Activated effector memory CD4-positive, alpha-beta T cell treated with Interleukin-2 at 50 U/mL for 16 hours (primary cell): Measurements from ENCODE around the gene SECISBP2L.
"Not testable (repeated sequence)": the region's sequence is repeated elsewhere in the genome, so short reads cannot be mapped to it uniquely, and the experiment has no call there.

Experiments
- DNase-seq: peaks from one replicate; pipeline ENCODE4 v3.0.0-alpha.2; 2020

Gene SECISBP2L

DNA sequence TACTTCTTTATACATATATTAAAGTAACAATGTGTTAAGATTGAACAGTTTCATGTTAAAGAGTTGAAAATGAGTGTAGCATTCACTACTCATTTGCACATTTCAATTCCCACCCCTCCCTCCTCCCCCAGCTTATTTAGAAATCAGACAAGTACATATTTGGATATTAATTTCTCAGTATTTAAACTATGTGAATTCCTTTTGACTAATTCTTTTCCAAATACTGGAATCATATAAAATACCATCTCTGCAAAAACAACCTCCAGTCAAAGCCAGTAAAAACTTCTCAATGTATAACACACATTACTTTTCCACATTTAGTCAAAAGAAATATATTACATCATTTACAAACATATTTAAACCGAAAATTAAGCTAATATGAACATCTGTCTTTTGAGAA is 57.1 kb downstream of the SECISBP2L start:
- DNase-seq: no peak

DNA sequence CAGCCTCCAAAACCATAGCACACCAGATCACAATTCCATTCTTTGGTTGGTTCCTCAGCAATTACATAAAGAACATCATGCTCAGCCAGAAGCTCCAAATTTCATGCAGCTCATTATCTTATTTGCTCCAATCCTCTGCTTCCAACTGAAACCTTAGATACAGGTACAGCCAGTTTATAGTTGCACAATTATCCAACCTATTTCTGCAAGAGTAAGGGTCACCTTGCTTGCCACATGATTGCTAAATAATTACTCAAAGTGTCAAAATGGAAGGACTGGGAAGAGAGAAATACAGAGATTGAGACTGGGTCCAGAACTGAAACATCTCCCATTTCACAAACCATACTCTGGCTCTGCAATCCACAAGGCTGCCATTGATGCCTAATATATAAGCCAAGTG is 59.1 kb downstream of the SECISBP2L start:
- no peak for DNase-seq

DNA sequence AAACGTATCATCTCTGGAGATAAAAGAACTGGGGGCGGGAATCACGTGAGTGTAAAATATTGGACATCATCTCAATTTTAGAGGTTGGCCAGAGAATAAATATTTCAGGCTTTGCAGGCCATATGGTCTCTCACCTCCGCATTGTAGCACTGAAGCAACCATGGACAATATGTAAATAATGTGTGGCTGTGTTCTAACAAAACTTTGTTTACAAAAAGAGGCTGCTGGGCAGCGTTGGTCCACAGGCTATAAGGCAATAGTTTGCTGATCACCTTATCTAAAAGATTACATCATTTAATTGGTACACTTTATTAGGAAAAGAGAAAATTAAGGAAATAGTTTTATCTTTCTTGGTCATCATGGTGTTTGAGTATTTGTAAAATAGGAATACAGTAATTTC is 60.0 kb downstream of the SECISBP2L start:
- no peak for DNase-seq

DNA sequence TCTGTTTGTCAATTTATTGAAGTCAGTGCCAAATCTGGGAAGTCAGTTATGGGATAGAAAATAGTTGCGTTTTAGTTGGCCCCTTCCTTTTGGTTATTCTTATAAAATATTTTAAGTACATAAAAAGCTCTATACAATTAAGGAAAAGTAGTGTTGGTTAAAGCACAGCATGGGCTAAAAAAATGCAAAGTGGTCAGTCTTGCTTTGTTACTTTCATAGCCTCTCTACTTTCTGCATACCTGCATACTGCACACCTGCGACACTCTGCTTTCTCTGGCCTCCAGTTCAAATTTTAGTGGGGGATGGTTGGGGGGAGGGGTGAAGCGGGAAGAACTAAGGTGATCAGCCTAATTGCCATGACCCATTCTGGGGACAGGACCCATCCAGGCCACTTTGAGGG is 60.7 kb downstream of the SECISBP2L start:
- no peak for DNase-seq

DNA sequence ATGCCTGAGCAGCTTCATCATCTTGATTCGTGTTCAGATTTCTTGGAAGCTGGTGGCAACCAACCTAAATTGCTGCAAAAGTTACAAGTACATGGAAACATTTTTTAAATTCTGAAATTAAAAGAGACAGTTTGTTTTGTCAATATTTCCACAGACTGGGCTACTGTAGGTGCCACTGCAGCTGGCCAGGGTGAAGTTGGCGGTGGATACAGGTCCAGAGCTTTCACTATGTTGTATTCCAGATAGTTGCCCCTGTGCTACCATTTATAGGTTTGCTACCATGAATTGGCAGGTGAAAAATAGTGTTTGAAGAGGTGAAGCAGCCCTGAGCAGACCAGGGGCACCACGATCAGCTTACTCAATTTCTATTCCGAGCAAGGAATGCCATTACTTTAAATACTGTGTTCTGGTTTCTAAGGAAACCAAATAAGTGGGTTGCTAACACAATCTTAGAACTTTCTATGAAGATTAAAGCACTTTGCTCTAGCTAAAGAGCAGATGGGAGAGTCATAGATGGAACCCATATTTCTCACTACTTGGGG is 61.4 kb downstream of the SECISBP2L start:
- no peak for DNase-seq

DNA sequence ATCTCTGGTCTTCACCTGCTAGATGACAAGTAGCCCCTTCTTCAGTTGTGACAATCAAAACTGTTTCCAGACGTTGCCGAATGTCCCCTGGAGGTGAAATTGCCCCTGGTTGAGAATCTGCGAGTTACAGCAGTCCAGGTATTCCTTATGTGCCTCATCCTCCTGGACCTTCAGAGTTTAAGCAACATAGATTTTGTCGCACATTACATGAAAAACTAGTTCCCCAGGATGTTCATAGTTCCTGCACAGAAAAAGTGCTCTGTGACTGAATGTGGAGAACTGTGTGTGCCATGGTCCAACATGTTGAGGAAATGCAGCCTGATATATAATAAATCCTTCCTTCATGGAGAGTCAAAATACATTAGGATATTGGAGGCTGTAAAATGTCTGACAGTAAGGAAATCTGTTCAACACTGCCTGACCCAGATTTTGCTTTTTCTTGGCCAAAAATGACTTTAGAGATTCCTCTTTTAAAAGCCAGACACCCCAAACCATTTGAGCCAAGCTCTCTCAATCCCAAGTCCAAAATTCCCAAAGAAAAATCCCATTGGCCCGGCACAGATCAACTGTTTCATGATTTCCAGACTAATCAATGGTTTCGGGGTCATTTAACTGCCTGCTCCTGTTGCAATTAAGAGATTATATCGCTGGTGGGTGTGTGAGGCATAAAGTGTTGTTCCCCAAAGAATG is 62.1 kb downstream of the SECISBP2L start:
- no peak for DNase-seq

DNA sequence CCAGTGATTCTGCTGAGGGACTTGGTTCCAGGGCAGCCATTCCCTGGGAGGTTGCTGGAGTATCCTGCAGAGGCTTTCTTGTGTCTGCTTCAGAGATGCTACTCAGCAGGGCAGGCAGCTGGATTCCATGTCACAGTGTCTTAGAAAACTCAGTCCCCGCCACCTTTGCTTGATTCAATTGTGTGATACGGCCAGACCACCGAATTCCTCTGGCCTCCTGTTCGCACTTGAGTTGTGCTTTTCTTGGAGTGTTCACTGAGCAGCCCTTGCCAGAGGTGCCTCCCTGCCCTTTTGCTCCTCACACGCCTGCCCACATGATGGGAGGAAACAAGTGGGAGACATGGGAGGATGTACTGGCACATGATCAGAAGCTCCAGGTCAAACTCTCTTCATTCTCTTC is 62.9 kb downstream of the SECISBP2L start:
- no peak for DNase-seq

DNA sequence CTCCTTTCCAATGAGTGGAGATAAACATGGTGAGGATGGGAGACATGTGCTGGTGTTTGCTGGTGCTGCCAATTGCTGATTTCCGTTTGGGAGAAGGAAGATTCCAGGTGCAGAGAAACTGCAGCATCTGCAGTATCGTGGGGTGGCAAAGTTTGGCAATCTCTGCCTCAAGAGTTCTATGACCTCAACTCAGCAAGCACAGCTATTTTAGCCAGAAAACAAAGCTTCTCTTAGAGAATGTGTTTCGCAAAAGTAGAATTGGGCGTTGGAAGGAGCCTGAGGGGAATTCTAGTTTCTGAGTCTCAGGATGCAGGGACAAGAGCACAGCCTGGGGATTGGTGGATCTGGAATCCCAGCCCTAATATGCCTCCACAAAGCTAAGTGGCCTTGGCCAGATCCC is 64.3 kb downstream of the SECISBP2L start:
- DNase-seq: no peak

DNA sequence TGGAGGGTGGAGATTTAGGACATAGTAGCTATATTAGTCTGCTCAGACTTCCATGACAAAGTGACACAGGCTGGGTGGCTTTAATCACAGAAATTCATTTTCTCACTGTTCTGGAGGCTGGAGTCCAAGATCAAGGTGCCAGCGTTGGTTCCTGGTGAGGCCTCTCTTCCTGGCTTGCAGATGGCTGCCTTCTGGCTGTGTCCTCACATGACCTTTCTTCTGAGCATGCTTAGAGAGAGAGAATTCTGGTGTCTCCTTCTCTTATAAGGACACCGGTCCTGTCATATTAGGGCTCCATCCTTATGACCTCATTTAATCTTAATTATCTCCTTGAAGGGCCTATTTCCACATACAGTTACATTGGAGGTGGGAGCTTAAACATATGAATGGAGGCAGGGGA is 67.6 kb downstream of the SECISBP2L start:
- no peak for DNase-seq

DNA sequence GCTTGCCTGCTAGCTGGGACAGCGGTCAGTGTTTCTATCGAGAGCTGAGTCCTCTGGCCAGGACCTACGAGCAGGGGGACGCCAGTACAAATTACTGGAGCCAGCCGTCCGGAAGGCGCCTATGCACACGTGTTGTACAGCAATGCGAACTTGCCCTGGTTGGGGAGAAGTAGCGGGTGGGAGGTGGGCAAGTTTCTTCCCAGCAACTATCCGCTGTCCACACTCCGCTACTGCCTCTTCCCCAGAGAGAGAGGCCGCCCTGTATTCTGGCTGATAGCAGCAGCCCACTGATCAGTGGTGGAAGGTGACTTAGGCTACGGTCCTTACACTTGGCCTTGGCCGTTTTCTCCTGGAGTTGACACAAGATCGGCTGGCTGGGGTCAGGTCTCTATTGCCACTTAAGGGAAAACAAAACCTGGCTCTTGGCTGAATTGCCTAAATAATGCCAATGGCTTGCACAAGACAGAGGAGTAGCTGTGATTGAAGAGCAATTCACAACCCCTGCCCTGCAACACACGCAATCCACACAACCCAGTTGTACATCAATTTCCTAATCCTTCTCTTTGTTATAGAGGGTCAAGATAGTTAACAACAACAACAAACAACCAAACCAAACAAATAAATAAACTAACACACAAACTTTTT is 69.7 kb downstream of the SECISBP2L start:
- no peak for DNase-seq

DNA sequence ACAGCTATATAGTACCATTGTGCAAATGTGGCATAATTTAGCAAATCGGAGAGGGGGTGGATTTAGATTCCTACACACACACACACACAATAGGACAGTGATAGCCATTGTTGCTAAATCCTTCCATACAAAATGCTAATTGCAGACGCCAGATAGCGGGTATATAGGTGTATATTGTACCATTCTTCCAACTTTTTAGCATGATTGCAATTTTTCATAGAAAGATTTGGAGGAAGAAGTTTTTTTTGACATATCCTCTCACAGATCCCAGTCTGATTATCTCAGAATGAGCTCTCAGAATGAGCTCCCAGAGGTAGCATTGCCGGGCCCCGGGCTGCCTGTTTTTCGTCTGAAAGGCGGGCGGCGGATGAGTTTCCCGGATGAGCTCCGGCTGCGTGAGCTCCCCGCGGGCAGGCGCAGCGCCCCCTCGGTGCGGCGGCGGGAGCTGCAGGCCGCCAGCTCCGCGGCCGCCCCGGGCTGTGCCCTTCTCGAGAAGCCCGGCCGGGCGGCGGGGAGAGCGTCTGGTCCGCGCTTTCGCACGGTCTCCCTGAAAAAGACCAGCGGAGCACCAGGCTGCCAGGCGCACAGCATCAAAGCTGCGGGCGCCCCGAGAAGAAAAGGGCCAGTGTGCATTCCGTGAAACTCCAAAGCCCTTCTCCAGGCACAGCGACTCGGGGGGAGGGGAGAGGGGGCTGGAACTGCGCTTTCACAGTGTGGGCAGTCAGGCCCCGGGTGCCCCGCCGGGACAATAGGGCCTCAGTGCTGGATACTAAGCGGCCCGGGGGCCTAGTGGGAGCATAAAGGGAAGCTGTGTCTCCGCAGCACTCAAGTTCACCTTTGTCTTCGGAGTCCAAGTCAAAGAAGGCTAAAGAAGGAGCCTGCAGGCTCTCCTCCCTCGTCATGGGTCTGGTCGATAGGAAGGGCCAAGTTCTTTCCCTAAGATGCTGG is 70.5 kb downstream of the SECISBP2L start:
- peak; percentile 57 for DNase-seq

DNA sequence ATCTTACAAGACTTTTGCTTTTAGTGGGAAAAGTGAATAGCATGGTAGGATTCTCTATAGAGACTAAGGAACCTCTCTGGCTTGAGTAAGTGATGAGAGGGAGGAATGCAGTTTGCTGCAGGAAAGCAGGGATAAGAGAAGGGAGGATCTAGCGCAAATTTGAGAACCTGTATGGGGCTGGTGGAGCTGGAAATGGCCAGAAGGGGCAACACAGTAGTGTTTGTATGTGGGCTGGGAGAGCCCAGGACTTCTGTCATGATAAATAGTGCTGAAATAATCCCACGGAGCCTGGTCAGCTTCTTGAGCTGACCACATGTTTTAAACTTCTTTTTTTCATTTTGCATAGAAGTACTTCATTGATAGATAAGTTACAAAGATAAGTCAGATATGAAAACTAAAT is 71.4 kb downstream of the SECISBP2L start:
- no peak for DNase-seq

DNA sequence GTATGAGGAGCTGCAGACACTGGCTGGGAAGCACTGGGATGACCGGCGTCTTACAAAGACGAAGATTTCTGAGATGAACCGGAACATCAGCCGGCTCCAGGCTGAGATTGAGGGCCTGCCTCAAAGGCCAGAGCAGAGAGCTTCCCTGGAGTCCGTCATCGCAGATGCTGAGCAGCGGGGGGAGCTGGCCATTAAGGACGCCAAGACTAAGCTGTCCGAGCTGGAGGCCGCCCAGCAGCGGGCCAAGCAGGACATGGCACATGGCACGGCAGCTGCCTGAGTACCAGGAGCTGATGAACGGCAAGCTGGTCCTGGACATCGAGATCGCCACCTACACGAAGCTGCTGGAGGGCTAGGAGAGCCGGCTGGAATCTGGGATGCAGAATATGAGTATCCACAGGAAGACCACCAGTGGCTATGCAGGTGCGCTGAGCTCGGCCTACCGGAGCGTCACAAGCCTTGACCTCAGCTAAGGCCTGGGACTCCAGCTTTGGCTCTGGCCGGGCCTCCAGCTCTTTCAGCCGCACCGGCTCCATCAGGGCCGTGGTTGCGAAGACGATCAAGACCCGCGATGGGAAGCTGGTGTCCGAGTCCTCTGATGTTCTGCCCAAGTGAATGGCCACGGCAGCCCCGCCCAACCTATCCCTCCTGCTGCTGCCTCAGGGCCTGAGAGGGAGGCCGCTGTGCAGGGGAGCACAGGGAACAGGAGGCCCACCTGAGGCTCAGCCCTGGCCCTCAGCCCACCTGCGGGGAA is 73.3 kb downstream of the SECISBP2L start:
- no peak for DNase-seq

DNA sequence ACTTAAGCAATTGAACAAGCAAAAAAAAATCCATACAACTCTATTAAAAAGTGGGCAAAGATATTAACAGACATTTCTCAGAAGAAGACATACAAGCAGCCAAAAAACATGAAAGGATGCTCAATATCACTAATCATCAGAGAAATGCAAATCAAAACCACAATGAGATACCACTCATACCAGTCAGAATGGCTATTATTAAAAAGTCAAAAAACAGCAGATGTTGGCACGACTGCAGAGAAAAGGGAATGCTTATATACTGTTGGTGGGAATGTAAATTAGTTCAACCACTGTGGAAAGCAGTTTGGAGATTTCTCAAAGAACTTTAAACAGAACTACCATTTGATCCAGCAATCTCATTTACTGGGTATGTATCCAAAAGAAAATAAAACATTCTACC is 75.3 kb downstream of the SECISBP2L start:
- not testable (repeated sequence) for DNase-seq

DNA sequence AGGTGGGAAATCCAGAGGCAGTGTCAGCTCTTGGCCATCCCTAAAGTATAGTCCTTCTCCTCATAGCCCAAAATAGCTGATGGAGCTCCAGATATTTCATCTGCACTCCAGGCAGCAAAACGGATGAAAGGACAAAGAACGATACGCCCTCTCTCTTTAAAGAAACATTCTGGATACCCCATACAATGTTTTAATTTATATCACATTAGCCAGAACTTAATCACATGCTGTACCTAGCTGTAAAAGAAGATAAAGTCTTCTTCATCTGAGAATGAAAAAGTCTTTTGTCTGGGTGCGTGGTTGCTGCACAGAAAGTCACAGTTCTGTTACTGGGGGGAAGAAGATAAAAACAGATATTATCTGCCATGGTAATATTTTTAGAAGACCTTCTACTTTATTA is 78.2 kb downstream of the SECISBP2L start:
- DNase-seq: no peak

DNA sequence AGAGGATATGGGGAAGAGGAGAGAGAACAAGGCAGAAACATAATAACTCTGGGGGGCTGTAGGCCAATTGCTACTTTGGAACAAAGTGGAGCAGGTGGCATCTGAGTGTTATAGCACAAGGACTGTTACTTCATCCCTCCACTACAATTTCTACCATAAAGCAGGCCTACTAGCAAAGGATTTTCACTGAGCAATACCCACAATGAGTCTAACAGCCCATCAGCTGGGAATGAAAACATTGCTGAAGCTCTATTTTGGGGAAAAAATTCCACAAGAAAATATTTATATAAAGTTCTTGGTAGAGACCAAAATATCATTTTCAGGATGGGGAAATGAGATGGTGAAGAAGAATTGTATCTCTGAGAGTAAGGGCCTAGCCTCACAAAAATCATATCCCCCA is 78.9 kb downstream of the SECISBP2L start:
- DNase-seq: no peak

DNA sequence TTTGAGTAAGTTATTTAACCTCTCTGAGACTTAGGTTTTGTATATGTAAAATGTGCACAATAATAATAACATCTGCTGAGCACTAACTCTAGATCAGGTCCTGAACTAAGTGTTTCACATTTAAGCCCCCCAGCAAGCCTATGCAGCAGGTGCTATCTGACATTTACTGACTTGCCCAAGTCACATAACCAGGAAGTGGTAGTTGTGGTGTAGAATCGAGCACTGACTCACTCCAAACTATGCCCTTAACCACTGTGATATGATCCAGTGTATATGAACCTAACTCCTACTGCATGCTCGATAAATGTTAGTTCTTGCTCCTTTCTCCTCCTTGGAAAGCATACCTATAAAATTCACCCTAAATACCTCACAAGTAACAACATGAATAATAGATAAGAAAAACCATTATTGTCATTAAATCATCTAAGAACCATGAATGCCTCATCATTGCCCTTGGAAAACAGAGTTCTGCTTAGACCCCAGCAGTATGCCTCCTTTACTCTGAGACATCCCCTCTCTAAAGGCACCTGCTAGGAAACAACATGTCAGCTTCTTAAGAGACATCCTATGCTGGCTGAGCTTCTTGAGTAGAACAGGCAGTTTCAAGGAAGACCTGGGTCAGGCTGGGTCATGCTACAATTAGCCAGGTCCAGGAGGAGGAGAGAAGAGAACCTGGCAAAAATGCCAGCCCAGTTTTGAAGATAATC is 79.5 kb downstream of the SECISBP2L start:
- DNase-seq: no peak

DNA sequence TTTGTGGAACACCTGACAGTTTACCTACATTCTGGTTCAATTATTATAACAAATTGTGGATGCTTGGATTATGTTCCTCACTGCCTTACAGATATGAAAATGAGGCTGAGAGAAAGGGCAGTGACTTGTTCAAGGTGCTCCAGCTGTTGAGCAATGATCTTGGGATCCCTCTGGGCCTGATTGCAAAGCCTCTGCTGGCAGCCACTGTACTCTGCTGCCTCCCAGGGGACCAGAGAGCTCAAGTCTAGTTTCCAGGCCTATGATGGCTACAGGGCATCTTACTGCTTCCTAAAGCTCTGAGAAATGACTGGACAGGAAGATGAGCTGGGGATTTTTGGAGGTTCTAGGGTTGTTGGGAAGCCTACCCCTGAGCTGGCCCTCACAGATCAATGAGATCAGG is 80.3 kb downstream of the SECISBP2L start:
- DNase-seq: no peak

DNA sequence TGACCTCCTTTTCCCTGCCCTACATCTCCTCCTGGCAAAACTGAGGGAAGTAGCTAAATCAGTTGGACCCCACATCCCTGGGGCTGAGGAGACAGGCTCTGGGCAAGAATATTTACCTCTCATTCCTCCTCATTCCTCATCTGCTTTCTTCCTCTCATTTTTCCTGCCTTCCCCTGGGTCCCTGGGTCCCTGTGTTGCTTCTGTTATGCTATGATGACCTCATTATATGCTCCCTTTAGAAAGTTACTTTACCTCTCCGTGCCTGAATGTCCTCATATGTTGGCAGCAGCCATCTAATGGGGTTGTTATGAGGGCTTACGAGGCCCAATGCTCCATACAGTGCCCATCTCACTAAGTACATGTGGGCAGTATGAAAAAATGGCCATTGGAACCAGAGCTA is 81.3 kb downstream of the SECISBP2L start:
- no peak for DNase-seq

DNA sequence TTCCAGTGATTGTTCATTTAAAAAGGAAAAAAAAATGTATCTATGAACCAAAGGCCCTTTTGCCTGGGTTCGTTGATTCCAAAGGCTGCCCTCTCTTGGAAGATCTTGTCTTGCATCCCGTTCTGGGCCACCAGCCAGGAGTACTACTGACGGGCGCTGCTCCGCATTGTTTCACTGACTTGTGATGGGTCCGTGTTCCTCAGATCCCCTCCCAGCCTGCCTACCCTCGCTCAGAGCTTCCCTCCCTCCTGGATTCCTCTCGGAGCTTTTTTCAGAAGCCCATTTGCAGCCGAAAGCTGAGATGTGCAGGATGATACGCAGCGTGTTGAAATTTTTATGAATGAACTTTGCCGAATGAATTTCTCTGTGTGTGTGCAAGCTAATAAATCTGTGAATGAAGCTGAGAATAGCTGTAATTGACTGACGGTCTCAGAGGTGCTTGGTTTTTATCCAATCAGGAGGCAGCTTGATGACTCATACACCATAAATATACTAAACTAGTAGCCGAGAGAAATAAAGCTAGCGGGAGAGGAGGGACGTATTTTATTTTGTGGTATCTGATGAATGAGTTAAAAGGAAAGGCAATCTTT is 82.6 kb downstream of the SECISBP2L start, which contains the start of gene SHC4:
Gene SHC4, minus strand, starts transcription at position 396 of the 590 bp plus-strand sequence. CDS start 904 bp downstream, outside the sequence.
- DNase-seq: no peak
